WTC11 (cell line): ENCODE data around the gene DHPS. TPM values are rescaled to one million over a fixed set of nuclear protein-coding genes. Genes with fewer than 3 reads are reported as not detected.

ENCODE experiments used
- ATAC-seq: fragments of 200-7000 bp; cut with Tn5 transposase; 2 replicates; pipeline ENCODE4 v1.10.0; 2021; ENCODE audit warnings: mild to moderate bottlenecking, moderate library complexity
- CTCF ChIA-PET: fragments of 300-600 bp; sonication (Branson Sonifier 250); formaldehyde crosslinking; loops from one replicate; lab custom pipeline; 2021; ENCODE audit warnings: antibody characterized with exemption; lab: Charles Lee
- POLR2A ChIA-PET: fragments of 350-600 bp; sonication (Branson Sonifier 250); formaldehyde crosslinking; loops from one replicate; lab custom pipeline; 2021; ENCODE audit warnings: antibody characterized with exemption; lab: Charles Lee
- DNase-seq: peaks from one replicate; pipeline ENCODE4 v3.0.0; 2021; ENCODE audit warnings: low spot score
- H3K27ac Mint-ChIP-seq: 2 replicates; pipeline ENCODE4 v1.8.0; 2021; ENCODE audit warnings: mixed read lengths
- H3K27me3 Mint-ChIP-seq: 2 replicates; pipeline ENCODE4 v1.8.0; 2021; ENCODE audit warnings: low read depth, mild to moderate bottlenecking, moderate library complexity, mixed read lengths
- H3K36me3 Mint-ChIP-seq: 2 replicates; pipeline ENCODE4 v1.8.0; 2021; ENCODE audit warnings: mixed read lengths
- H3K4me1 Mint-ChIP-seq: 2 replicates; pipeline ENCODE4 v1.8.0; 2022; ENCODE audit warnings: mixed read lengths
- H3K4me3 Mint-ChIP-seq: 2 replicates; pipeline ENCODE4 v1.8.0; 2021; ENCODE audit warnings: mild to moderate bottlenecking, moderate library complexity, mixed read lengths
- H3K9me3 Mint-ChIP-seq: 2 replicates; pipeline ENCODE4 v1.8.0; 2021; ENCODE audit warnings: mixed read lengths
- FOXP1 ChIP-seq: sonication (generic); formaldehyde crosslinking; IDR thresholded peaks from 2 replicates; pipeline ENCODE4 v1.8.0; 2022; ENCODE audit warnings: missing genetic modification reagents, mild to moderate bottlenecking, moderate library complexity, borderline replicate concordance
- GRHL2 ChIP-seq: fragments of 250-450 bp; sonication (Bioruptor Pico); IDR thresholded peaks from 2 replicates; pipeline ENCODE4 v1.8.0; 2022; ENCODE audit warnings: mild to moderate bottlenecking, moderate library complexity; ENCODE audit not compliant: insufficient replicate concordance, severe bottlenecking
- HMGA2 ChIP-seq: fragments of 250-450 bp; sonication (Bioruptor Pico); IDR thresholded peaks from 2 replicates; pipeline ENCODE4 v1.4.0; 2021; ENCODE audit warnings: mild to moderate bottlenecking, moderate library complexity
- NR3C1 ChIP-seq: sonication (generic); formaldehyde crosslinking; conservative IDR thresholded peaks from 2 replicates; pipeline ENCODE4 v1.8.1; 2023; ENCODE audit warnings: low read depth, mild to moderate bottlenecking, missing genetic modification reagents
- RORB ChIP-seq: fragments of 250-450 bp; sonication (Bioruptor Pico); IDR thresholded peaks from 2 replicates; pipeline ENCODE4 v1.9.0; 2021; ENCODE audit warnings: mild to moderate bottlenecking
- SP1 ChIP-seq: sonication (generic); formaldehyde crosslinking; conservative IDR thresholded peaks from 2 replicates; pipeline ENCODE4 v1.8.1; 2022; ENCODE audit warnings: missing genetic modification reagents
- TP53 ChIP-seq: sonication (generic); formaldehyde crosslinking; IDR thresholded peaks from 2 replicates; pipeline ENCODE4 v1.8.1; 2023; ENCODE audit warnings: mild to moderate bottlenecking, missing genetic modification reagents
- ZBTB21 ChIP-seq: sonication (generic); formaldehyde crosslinking; IDR thresholded peaks from 2 replicates; pipeline ENCODE4 v1.8.1; 2023; ENCODE audit warnings: mild to moderate bottlenecking, missing genetic modification reagents, borderline replicate concordance
- ZNF121 ChIP-seq: sonication (generic); formaldehyde crosslinking; IDR thresholded peaks from 2 replicates; pipeline ENCODE4 v1.8.0; 2023; ENCODE audit warnings: missing genetic modification reagents
- ZNF232 ChIP-seq: sonication (generic); formaldehyde crosslinking; IDR thresholded peaks from 2 replicates; pipeline ENCODE4 v1.8.0; 2022; ENCODE audit warnings: mild to moderate bottlenecking, missing genetic modification reagents
- ZNF416 ChIP-seq: fragments of 250-450 bp; sonication (Bioruptor Pico); IDR thresholded peaks from 2 replicates; pipeline ENCODE4 v1.9.0; 2021; ENCODE audit warnings: mild to moderate bottlenecking, inconsistent platforms
- total RNA-seq: library from RNA; stranded (reverse); gene quantifications from 3 replicates; pipeline ENCODE4 v1.2.3, GENCODE V29; 2021
- TF ChIP-seq, protein P1 (sequence below): fragments of 200-600 bp; IDR thresholded peaks from 2 replicates; pipeline ENCODE4 v1.8.0; 2022; ENCODE audit warnings: antibody characterized with exemption
- TF ChIP-seq, protein P2 (sequence below): sonication (generic); formaldehyde crosslinking; IDR thresholded peaks from 2 replicates; pipeline ENCODE4 v1.8.0; 2022; ENCODE audit warnings: mild to moderate bottlenecking, missing genetic modification reagents
- TF ChIP-seq, protein P3 (sequence below): sonication (generic); formaldehyde crosslinking; IDR thresholded peaks from 2 replicates; pipeline ENCODE4 v1.8.0; 2023; ENCODE audit warnings: missing genetic modification reagents
- TF ChIP-seq, protein P4 (sequence below): sonication (generic); formaldehyde crosslinking; IDR thresholded peaks from 2 replicates; pipeline ENCODE4 v1.8.0; 2022; ENCODE audit warnings: mild to moderate bottlenecking, missing genetic modification reagents
- TF ChIP-seq, protein P5 (sequence below): sonication (generic); formaldehyde crosslinking; IDR thresholded peaks from 2 replicates; pipeline ENCODE4 v1.8.1; 2023; ENCODE audit warnings: mild to moderate bottlenecking, missing genetic modification reagents, borderline replicate concordance
- TF ChIP-seq, protein P6 (sequence below): sonication (generic); formaldehyde crosslinking; IDR thresholded peaks from 2 replicates; pipeline ENCODE4 v1.8.0; 2022; ENCODE audit warnings: mild to moderate bottlenecking, missing genetic modification reagents
- TF ChIP-seq, protein P7 (sequence below): sonication (generic); formaldehyde crosslinking; IDR thresholded peaks from 2 replicates; pipeline ENCODE4 v1.8.1; 2022; ENCODE audit warnings: low read depth, mild to moderate bottlenecking, moderate library complexity, missing genetic modification reagents, borderline replicate concordance
- TF ChIP-seq, protein P8 (sequence below): sonication (generic); formaldehyde crosslinking; IDR thresholded peaks from 2 replicates; pipeline ENCODE4 v1.8.0; 2022; ENCODE audit warnings: missing genetic modification reagents

Gene DHPS
- total RNA-seq, 1 experiment from 2014 or later: 115 TPM

DNA sequence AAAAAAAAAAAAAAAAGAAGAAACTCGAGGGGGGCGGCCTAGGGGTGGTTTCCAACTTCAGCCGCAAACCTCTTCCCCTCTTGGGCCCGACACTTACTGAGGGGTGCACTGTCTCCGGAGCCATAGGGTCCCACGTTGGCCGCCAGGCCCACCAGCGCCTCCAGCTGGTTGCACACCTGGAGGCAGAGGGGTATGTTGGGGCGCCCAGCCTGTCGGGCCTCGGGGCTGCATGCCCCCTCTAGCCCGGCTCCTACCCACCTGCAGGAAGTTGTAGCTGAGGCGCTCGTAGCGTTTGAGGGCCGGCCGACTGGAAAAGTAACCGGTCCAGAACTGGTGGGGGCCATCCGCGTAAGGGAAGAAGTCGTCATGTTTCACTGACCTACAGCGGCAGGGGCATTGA lies 23.7 kb downstream of the DHPS start (continued):
- TF ChIP-seq RORB (CRISPR knock-in tag): no peak
- no peak for TF ChIP-seq HMGA2
- no peak for TF ChIP-seq ZNF416 (CRISPR knock-in tag)
- no peak for TF ChIP-seq ZNF232 (CRISPR knock-in tag)

DNA sequence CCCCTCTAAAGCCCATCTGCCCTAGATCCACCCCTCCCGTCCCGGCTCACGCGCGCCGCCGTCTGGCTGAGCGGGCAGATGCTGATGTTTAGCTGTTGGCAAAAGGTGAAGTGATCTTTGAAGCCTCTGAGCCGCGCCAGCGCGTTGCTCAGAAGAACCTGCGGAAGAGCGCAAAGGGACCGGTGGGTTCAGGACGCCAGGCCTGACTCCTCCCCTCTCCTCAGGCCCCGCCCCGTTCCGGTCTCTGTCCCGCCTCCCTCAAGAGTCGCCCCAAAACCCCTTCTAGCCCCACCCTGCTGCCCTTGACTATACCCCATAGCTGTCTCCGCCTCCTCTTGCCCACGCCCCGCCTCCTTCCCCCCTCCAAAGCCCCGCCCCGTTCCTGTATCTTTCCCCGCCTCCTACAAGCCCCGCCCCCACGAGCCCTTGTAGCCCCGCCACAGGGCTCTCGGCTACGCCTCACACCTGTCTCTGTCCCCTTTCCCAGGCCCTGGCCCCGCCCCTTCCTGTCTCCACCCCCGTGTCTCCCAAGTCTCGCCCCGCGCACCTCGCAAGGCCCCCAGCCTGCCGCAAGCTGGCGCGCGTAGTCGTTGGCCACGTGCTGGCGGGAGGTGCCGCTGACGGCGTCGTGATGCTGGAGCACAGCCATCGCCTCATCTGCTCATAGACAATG lies 24.6 kb downstream of the DHPS start:
- Mint-ChIP-seq H3K27me3 (no peaks in the 10 kb centered on the region), H3K9me3 (no peaks in the 10 kb centered on the region), H3K36me3 (peaks cover 37% of the 10 kb centered on the region), H3K27ac (peak overlapping the region; percentile 86), H3K4me1 (peaks cover 6% of the 10 kb centered on the region), H3K4me3 (peak overlapping the region; percentile 56)
- peak; percentile 98 for ATAC-seq
- POLR2A ChIA-PET: interaction anchor here (0.6 to 1.1 kb wide), 4 partner anchors 14 to 277 kb away, joined by 3 to 4 read pairs (median 3); no protein-coding TSS in a partner anchor
- peak; percentile 98 for DNase-seq
- CTCF ChIA-PET: interaction anchor here (0.6 to 3.4 kb wide), 25 partner anchors 10 to 292 kb away, joined by 3 to 38 read pairs (median 4); partner anchors contain the start of genes DHPS, MAN2B1, WDR83 and ZNF442
- TF ChIP-seq, protein P1, sequence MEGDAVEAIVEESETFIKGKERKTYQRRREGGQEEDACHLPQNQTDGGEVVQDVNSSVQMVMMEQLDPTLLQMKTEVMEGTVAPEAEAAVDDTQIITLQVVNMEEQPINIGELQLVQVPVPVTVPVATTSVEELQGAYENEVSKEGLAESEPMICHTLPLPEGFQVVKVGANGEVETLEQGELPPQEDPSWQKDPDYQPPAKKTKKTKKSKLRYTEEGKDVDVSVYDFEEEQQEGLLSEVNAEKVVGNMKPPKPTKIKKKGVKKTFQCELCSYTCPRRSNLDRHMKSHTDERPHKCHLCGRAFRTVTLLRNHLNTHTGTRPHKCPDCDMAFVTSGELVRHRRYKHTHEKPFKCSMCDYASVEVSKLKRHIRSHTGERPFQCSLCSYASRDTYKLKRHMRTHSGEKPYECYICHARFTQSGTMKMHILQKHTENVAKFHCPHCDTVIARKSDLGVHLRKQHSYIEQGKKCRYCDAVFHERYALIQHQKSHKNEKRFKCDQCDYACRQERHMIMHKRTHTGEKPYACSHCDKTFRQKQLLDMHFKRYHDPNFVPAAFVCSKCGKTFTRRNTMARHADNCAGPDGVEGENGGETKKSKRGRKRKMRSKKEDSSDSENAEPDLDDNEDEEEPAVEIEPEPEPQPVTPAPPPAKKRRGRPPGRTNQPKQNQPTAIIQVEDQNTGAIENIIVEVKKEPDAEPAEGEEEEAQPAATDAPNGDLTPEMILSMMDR: peak; percentile 18; the same call in 1 of the 2 replicates
- TF ChIP-seq, protein P2, sequence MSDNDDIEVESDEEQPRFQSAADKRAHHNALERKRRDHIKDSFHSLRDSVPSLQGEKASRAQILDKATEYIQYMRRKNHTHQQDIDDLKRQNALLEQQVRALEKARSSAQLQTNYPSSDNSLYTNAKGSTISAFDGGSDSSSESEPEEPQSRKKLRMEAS (CRISPR knock-in tag): peak; percentile 98
- TF ChIP-seq ZBTB21 (CRISPR knock-in tag) (0 out of 2 replicates have a peak, but pooled peaks have one; percentile 33), SP1 (CRISPR knock-in tag) (peak; percentile 45), GRHL2 (no peak), TP53 (CRISPR knock-in tag) (0 out of 2 replicates have a peak, but pooled peaks have one; percentile 54), FOXP1 (CRISPR knock-in tag) (0 out of 2 replicates have a peak, but pooled peaks have one; percentile 43), ZNF121 (CRISPR knock-in tag) (peak; percentile 51; the same call in 1 of the 2 replicates), NR3C1 (CRISPR knock-in tag) (0 out of 2 replicates have a peak, but pooled peaks have one; percentile 31)
- TF ChIP-seq, protein P3, sequence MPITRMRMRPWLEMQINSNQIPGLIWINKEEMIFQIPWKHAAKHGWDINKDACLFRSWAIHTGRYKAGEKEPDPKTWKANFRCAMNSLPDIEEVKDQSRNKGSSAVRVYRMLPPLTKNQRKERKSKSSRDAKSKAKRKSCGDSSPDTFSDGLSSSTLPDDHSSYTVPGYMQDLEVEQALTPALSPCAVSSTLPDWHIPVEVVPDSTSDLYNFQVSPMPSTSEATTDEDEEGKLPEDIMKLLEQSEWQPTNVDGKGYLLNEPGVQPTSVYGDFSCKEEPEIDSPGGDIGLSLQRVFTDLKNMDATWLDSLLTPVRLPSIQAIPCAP (CRISPR knock-in tag): peak; percentile 60; the same call in 1 of the 2 replicates
- TF ChIP-seq, protein P4, sequence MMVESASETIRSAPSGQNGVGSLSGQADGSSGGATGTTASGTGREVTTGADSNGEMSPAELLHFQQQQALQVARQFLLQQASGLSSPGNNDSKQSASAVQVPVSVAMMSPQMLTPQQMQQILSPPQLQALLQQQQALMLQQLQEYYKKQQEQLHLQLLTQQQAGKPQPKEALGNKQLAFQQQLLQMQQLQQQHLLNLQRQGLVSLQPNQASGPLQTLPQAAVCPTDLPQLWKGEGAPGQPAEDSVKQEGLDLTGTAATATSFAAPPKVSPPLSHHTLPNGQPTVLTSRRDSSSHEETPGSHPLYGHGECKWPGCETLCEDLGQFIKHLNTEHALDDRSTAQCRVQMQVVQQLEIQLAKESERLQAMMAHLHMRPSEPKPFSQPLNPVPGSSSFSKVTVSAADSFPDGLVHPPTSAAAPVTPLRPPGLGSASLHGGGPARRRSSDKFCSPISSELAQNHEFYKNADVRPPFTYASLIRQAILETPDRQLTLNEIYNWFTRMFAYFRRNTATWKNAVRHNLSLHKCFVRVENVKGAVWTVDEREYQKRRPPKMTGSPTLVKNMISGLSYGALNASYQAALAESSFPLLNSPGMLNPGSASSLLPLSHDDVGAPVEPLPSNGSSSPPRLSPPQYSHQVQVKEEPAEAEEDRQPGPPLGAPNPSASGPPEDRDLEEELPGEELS (CRISPR knock-in tag): peak; percentile 81; the same call in 1 of the 2 replicates
- TF ChIP-seq, protein P5, sequence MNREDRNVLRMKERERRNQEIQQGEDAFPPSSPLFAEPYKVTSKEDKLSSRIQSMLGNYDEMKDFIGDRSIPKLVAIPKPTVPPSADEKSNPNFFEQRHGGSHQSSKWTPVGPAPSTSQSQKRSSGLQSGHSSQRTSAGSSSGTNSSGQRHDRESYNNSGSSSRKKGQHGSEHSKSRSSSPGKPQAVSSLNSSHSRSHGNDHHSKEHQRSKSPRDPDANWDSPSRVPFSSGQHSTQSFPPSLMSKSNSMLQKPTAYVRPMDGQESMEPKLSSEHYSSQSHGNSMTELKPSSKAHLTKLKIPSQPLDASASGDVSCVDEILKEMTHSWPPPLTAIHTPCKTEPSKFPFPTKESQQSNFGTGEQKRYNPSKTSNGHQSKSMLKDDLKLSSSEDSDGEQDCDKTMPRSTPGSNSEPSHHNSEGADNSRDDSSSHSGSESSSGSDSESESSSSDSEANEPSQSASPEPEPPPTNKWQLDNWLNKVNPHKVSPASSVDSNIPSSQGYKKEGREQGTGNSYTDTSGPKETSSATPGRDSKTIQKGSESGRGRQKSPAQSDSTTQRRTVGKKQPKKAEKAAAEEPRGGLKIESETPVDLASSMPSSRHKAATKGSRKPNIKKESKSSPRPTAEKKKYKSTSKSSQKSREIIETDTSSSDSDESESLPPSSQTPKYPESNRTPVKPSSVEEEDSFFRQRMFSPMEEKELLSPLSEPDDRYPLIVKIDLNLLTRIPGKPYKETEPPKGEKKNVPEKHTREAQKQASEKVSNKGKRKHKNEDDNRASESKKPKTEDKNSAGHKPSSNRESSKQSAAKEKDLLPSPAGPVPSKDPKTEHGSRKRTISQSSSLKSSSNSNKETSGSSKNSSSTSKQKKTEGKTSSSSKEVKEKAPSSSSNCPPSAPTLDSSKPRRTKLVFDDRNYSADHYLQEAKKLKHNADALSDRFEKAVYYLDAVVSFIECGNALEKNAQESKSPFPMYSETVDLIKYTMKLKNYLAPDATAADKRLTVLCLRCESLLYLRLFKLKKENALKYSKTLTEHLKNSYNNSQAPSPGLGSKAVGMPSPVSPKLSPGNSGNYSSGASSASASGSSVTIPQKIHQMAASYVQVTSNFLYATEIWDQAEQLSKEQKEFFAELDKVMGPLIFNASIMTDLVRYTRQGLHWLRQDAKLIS: no peak
- TF ChIP-seq, protein P6, sequence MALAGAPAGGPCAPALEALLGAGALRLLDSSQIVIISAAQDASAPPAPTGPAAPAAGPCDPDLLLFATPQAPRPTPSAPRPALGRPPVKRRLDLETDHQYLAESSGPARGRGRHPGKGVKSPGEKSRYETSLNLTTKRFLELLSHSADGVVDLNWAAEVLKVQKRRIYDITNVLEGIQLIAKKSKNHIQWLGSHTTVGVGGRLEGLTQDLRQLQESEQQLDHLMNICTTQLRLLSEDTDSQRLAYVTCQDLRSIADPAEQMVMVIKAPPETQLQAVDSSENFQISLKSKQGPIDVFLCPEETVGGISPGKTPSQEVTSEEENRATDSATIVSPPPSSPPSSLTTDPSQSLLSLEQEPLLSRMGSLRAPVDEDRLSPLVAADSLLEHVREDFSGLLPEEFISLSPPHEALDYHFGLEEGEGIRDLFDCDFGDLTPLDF: peak; percentile 72; the same call in 1 of the 2 replicates
- TF ChIP-seq, protein P7, sequence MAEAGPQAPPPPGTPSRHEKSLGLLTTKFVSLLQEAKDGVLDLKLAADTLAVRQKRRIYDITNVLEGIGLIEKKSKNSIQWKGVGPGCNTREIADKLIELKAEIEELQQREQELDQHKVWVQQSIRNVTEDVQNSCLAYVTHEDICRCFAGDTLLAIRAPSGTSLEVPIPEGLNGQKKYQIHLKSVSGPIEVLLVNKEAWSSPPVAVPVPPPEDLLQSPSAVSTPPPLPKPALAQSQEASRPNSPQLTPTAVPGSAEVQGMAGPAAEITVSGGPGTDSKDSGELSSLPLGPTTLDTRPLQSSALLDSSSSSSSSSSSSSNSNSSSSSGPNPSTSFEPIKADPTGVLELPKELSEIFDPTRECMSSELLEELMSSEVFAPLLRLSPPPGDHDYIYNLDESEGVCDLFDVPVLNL (CRISPR knock-in tag): no peak
- TF ChIP-seq, protein P8, sequence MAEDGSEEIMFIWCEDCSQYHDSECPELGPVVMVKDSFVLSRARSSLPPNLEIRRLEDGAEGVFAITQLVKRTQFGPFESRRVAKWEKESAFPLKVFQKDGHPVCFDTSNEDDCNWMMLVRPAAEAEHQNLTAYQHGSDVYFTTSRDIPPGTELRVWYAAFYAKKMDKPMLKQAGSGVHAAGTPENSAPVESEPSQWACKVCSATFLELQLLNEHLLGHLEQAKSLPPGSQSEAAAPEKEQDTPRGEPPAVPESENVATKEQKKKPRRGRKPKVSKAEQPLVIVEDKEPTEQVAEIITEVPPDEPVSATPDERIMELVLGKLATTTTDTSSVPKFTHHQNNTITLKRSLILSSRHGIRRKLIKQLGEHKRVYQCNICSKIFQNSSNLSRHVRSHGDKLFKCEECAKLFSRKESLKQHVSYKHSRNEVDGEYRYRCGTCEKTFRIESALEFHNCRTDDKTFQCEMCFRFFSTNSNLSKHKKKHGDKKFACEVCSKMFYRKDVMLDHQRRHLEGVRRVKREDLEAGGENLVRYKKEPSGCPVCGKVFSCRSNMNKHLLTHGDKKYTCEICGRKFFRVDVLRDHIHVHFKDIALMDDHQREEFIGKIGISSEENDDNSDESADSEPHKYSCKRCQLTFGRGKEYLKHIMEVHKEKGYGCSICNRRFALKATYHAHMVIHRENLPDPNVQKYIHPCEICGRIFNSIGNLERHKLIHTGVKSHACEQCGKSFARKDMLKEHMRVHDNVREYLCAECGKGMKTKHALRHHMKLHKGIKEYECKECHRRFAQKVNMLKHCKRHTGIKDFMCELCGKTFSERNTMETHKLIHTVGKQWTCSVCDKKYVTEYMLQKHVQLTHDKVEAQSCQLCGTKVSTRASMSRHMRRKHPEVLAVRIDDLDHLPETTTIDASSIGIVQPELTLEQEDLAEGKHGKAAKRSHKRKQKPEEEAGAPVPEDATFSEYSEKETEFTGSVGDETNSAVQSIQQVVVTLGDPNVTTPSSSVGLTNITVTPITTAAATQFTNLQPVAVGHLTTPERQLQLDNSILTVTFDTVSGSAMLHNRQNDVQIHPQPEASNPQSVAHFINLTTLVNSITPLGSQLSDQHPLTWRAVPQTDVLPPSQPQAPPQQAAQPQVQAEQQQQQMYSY (CRISPR knock-in tag): 0 out of 2 replicates have a peak, but pooled peaks have one; percentile 32
